Measurements from ENCODE around the gene ALAS1.

The ALAS1 gene

GRCh38 chr3:52234516-52235447 is 36.8 kb downstream of the ALAS1 start:
- H3K9me3 Mint-ChIP-seq, result no peaks in the 10 kb centered on the region
- H3K4me1 Mint-ChIP-seq (ENCODE audit: low read depth), result peaks cover 89% of the 10 kb centered on the region
- peaks cover 93% of the 10 kb centered on the region for H3K36me3 Mint-ChIP-seq (ENCODE audit: low read depth)
- intact Hi-C loops (cut with micrococcal nuclease), result loop anchor here (5.0 kb wide), 1 partner anchor 43 kb away; the partner anchor contains the start of gene WDR82
- H3K27ac Mint-ChIP-seq, result no peak overlapping the region
- no peak overlapping the region for H3K4me3 Mint-ChIP-seq
- H3K27me3 Mint-ChIP-seq, result no peaks in the 10 kb centered on the region

- H3K36me3 Mint-ChIP-seq (ENCODE audit: low read depth), result peaks cover 76% of the 10 kb centered on the region
- peaks cover 91% of the 10 kb centered on the region for H3K4me1 Mint-ChIP-seq (ENCODE audit: low read depth)
- H3K27me3 Mint-ChIP-seq, result no peaks in the 10 kb centered on the region
- intact Hi-C loops (cut with micrococcal nuclease), result loop anchor here (5.0 kb wide), 1 partner anchor 41 kb away; the partner anchor contains the start of gene WDR82
- H3K27ac Mint-ChIP-seq, result peak overlapping the region; percentile 75
- H3K4me3 Mint-ChIP-seq, result peak overlapping the region; percentile 91
- H3K9me3 Mint-ChIP-seq, result no peaks in the 10 kb centered on the region
These were observed 38.5 kb downstream of the ALAS1 start for GRCh38 chr3:52236424-52236886.

DNA sequence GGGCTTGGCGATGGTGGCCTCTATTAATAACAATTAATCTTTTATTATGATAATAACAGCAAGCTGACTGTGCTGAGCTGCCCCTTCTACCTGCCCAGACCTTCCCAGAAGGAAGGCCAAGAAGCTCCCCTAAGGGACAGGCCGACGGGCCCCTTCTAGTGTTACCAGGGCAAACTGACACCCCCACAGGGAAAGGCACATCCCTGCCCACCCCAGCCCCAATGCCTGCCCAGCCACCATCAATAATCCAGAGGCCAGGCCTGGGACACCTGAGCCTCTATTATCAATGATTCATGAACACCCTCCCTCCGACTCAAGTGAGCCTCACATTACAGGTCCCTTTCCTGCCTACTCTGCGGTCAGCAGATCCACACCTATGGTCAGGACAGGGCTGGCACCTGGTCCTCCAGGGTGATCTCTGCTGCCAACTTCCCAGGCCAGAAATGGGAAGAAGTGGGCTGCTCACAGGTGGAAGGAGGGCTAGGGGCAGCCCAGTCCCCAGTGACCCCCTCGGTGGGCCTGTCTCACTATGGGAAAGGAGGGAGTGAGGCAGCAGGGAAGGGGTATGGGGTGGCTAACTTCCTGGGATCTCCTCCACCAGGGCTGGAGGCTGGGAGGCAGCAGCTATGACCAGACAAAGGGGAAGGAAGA is 39.2 kb downstream of the ALAS1 start:
- Mint-ChIP-seq H3K4me1 (ENCODE audit: low read depth) (peaks cover 91% of the 10 kb centered on the region), H3K27me3 (no peaks in the 10 kb centered on the region), H3K9me3 (no peaks in the 10 kb centered on the region), H3K4me3 (peak overlapping the region; percentile 91), H3K27ac (peak overlapping the region; percentile 97), H3K36me3 (ENCODE audit: low read depth) (peaks cover 69% of the 10 kb centered on the region)
- intact Hi-C loops (cut with micrococcal nuclease), result loop anchor here (1.0 to 5.0 kb wide), 2 partner anchors 9 to 40 kb away; partner anchors contain the start of gene WDR82

DNA sequence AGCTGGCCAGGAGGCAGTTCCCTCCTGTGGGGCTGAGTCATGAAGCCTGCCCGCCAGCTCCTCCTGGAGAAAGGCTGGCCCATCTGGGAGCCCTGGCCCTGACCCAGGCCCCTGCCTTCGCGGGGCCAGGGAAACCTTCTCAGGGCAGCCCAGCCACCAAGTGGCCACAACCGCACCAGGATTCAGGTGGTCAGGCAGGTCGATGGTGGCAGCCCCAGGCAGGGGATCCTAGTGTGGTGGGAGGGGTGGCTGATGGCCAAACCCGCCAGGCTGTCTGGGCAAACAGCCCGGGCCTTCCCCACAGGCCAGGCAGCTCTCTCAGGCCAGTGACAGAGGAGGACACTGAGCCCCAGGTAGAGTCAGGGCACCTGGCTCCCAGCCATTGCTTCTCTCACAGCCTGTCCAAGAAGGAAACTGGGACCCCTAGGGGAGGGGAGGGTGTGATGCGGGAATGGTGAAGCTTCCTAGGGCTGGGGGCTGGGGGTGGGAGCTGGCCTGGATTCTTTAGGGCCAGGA is 39.8 kb downstream of the ALAS1 start:
- intact Hi-C loops (cut with micrococcal nuclease), result loop anchor here (1.0 to 5.0 kb wide), 2 partner anchors 9 to 40 kb away; partner anchors contain the start of gene WDR82
- H3K4me1 Mint-ChIP-seq (ENCODE audit: low read depth), result peaks cover 86% of the 10 kb centered on the region
- peaks cover 63% of the 10 kb centered on the region for H3K36me3 Mint-ChIP-seq (ENCODE audit: low read depth)
- no peaks in the 10 kb centered on the region for H3K9me3 Mint-ChIP-seq
- no peaks in the 10 kb centered on the region for H3K27me3 Mint-ChIP-seq
- peak overlapping the region; percentile 97 for H3K27ac Mint-ChIP-seq
- H3K4me3 Mint-ChIP-seq, result peak overlapping the region; percentile 91

DNA sequence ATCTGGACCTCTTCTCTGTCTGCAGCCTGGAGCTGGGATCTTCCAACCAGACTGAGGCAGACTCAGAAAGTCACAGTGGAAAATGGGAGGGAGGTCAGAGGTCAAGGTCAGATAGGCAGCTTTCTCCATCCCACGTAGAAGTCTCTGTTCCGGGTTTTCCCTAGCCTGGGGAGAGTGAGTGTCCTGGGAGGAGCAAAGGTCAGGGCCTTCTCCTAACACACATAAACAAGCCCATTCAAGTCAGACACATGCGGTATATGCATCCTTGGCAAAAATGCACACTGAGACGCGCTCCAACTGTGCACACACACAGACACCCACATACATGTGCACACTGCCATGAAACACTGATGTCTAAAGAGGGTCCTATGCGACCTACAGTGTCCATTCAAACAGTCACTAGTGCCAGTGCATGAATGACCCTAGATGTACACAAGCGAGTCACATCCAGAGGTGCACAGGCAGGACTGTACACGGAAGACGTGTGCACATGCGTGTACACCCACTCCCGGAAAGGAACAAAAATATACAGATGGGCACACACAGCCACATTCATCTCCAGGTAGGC is 40.3 kb downstream of the ALAS1 start:
- intact Hi-C loops (cut with micrococcal nuclease), result loop anchor here (5.0 kb wide), 1 partner anchor 39 kb away; the partner anchor contains the start of gene WDR82
- Mint-ChIP-seq H3K4me1 (ENCODE audit: low read depth) (peaks cover 84% of the 10 kb centered on the region), H3K4me3 (peak overlapping the region; percentile 91), H3K36me3 (ENCODE audit: low read depth) (peaks cover 58% of the 10 kb centered on the region), H3K27me3 (no peaks in the 10 kb centered on the region), H3K9me3 (no peaks in the 10 kb centered on the region), H3K27ac (peak overlapping the region; percentile 97)

GRCh38 chr3:52238761-52239701 is 41.1 kb downstream of the ALAS1 start, which contains the start of gene TWF2:
TSS of gene TWF2 (minus strand) at chr3:52239158. CDS start at chr3:52239016, 142 bp downstream.
- intact Hi-C loops (cut with micrococcal nuclease), result loop anchor here (5.0 kb wide), 1 partner anchor 38 kb away; the partner anchor contains the start of gene WDR82
- Mint-ChIP-seq H3K4me1 (ENCODE audit: low read depth) (peaks cover 84% of the 10 kb centered on the region), H3K9me3 (no peaks in the 10 kb centered on the region), H3K27ac (peak within 1 kb of the TSS; percentile 97), H3K36me3 (ENCODE audit: low read depth) (peaks cover 50% of the 10 kb centered on the region), H3K27me3 (no peaks in the 10 kb centered on the region), H3K4me3 (peak within 1 kb of the TSS; percentile 91)

DNA sequence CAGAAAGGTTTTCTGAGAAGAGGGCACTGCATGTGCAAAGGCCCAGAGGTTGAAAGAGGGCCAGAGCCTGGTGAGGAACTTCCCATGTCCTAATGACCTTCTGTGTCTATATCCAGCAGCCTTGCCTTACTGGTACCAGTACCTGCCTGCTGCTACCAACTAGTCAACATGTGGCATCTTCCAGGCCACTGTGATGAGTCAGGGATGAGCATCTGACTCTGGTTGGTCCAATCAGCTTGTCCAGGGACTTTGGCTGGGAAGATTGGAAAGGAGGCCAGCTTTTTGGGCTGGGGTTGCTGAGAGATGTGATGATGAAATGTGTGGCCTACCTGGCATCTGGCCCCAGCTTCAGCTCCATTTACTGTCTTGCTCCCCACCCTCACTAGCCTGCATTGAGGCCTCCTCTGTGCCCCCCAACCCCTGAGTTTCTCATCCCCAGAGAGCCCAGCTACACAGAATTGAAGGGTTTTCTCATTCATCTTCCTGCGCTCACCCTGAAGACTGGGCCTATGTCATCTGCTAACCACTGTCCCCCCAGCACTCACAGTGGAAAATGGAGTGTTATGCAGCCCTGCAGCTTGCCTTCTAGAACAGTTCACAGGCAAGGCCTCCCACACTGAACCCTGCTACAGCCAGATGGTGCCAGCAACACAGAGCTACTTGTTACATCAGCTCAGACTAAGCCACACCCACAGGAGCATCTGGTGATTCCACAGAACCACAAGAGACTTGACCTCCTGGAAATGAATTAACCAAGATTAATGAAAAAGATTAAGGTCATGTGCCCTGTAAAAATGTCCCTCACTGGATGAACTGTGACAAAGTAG is 42.3 kb downstream of the ALAS1 start:
- H3K36me3 Mint-ChIP-seq (ENCODE audit: low read depth), result peaks cover 44% of the 10 kb centered on the region
- H3K9me3 Mint-ChIP-seq, result no peaks in the 10 kb centered on the region
- H3K27ac Mint-ChIP-seq, result peak overlapping the region; percentile 97
- peaks cover 84% of the 10 kb centered on the region for H3K4me1 Mint-ChIP-seq (ENCODE audit: low read depth)
- intact Hi-C loops (cut with micrococcal nuclease), result no loop called here
- peak overlapping the region; percentile 91 for H3K4me3 Mint-ChIP-seq
- H3K27me3 Mint-ChIP-seq, result no peaks in the 10 kb centered on the region

DNA sequence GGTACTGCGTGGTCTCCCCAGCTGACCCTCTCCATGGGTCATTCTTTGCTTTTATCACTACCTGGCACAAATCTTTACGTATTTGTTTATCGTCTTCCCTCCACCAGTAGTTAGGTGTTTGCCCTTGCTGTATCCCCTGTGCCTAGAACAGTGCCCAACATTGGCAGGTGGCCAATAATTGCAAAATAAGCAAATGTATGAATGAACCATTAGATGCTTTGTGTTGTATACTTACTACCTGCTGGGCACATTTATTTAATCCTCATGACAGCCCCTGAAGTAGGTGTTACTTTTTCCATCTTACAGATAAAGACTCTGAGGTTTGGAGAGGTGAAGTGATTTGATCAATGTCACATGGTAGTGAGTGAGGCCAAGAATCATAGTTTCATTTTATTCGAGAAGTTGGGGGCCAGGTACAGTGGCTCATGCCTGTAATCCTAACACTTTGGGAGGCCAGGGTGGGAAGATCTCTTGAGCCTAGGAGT is 43.0 kb downstream of the ALAS1 start:
- intact Hi-C loops (cut with micrococcal nuclease), result no loop called here
- H3K4me1 Mint-ChIP-seq (ENCODE audit: low read depth), result peaks cover 78% of the 10 kb centered on the region
- peak overlapping the region; percentile 97 for H3K27ac Mint-ChIP-seq
- H3K36me3 Mint-ChIP-seq (ENCODE audit: low read depth), result peaks cover 39% of the 10 kb centered on the region
- H3K4me3 Mint-ChIP-seq, result no peak overlapping the region
- no peaks in the 10 kb centered on the region for H3K9me3 Mint-ChIP-seq
- no peaks in the 10 kb centered on the region for H3K27me3 Mint-ChIP-seq

DNA sequence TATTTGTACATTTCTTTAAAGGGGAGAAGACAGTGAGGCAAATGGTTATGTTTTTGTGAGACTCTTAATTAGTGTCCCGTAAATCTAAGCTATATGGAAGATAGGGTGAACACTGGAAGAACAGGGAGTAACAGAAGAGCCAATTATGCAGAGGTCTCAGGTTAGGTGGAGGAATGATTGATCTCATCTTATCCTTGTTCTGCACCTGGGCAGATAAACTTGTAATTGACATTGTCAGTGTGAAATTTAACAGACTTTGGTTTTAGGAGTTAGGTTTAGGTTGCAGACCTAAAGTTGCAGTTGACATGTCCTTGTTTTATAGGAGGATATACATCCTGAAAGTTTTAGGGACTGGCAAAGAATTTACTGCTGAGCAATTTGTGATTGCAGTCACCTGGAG is 44.1 kb downstream of the ALAS1 start:
- peaks cover 72% of the 10 kb centered on the region for H3K4me1 Mint-ChIP-seq (ENCODE audit: low read depth)
- intact Hi-C loops (cut with micrococcal nuclease), result no loop called here
- H3K27me3 Mint-ChIP-seq, result no peaks in the 10 kb centered on the region
- H3K36me3 Mint-ChIP-seq (ENCODE audit: low read depth), result peaks cover 42% of the 10 kb centered on the region
- peak overlapping the region; percentile 97 for H3K27ac Mint-ChIP-seq
- no peaks in the 10 kb centered on the region for H3K9me3 Mint-ChIP-seq
- no peak overlapping the region for H3K4me3 Mint-ChIP-seq

DNA sequence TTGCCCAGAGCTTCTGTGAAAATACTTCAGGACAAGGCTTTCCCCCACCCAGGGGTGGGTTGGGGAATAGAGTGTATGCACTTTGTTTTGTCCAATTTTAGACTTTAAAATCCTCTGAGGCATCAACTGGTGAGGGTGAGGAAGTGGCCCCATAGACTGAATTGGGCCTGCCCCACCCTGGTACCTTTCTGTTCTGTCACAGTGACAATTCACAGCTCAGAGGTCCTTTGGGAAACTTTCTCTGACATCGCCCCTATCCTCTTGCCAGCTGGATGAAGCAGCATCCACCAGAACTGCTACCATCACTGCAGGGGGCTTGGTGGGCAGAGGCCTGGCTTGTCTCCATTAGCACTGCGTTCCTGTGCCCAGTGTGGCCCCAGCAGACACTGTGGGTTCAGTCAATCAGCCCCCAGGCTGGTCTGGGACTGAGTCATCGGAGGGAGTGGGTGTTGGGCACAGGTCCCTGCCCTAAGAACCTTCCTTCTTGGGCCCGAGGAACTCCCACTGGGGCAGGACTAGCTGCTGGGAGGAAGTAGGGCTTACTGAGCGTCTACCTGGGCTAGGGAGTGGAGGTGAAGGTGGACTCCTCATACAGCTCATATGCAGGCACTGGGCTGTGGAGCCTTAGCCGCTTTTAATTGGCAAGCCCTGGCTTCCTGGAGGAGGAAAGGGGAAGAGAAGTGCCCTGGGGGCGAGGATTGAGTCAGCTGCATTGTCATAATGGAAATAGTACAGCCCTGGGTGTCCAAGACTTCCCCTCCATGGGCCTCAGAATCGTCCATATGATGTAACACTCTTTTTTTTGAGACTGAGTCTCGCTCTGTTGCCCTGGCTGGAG is 46.0 kb downstream of the ALAS1 start:
- intact Hi-C loops (cut with micrococcal nuclease), result loop anchor here (2.0 kb wide), 1 partner anchor 43 kb away; the partner anchor contains the start of gene GLYCTK
- no peaks in the 10 kb centered on the region for H3K9me3 Mint-ChIP-seq
- H3K27me3 Mint-ChIP-seq, result no peaks in the 10 kb centered on the region
- H3K36me3 Mint-ChIP-seq (ENCODE audit: low read depth), result peaks cover 46% of the 10 kb centered on the region
- H3K4me1 Mint-ChIP-seq (ENCODE audit: low read depth), result peaks cover 76% of the 10 kb centered on the region
- peak overlapping the region; percentile 100 for H3K27ac Mint-ChIP-seq
- peak overlapping the region; percentile 87 for H3K4me3 Mint-ChIP-seq
